ENCODE data around the gene CCDC97. TPM values are rescaled to one million over a fixed set of nuclear protein-coding genes. Genes with fewer than 3 reads are reported as not detected.

Gene CCDC97
- total RNA-seq, 1 donor from 2014 or later: 47.3 TPM

DNA sequence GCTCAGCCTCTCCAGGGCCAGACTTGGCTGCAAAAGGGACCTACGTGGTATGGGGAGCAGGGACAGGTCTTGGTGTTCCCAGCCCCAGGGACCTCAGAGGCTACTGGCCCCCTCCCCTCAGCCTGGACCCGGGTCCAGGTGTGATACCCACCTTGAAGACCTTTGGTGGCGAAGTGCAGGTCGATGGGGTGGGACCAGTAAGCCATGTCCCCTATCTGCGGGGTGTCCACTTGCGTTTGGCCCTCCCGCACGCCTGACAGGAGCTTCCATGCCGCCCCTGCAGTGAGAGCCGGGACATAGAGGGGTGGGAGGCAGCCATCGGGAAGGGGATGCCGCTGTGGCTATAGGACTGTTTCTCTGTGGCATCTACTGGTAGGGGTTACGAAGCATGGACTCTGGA lies 47.8 kb downstream of the CCDC97 start:
- Mint-ChIP-seq H3K36me3 (ENCODE audit: low read depth) (peaks cover 3% of the 10 kb centered on the region), H3K27me3 (ENCODE audit: low read depth) (peaks cover 19% of the 10 kb centered on the region), H3K4me1 (peaks cover 20% of the 10 kb centered on the region), H3K9me3 (no peaks in the 10 kb centered on the region), H3K27ac (ENCODE audit: unreplicated experiment) (no peak overlapping the region), H3K4me3 (peak overlapping the region; percentile 16)
- DNase-seq (ENCODE audit: low read depth, low spot score): no peak
- TF ChIP-seq, protein P1, sequence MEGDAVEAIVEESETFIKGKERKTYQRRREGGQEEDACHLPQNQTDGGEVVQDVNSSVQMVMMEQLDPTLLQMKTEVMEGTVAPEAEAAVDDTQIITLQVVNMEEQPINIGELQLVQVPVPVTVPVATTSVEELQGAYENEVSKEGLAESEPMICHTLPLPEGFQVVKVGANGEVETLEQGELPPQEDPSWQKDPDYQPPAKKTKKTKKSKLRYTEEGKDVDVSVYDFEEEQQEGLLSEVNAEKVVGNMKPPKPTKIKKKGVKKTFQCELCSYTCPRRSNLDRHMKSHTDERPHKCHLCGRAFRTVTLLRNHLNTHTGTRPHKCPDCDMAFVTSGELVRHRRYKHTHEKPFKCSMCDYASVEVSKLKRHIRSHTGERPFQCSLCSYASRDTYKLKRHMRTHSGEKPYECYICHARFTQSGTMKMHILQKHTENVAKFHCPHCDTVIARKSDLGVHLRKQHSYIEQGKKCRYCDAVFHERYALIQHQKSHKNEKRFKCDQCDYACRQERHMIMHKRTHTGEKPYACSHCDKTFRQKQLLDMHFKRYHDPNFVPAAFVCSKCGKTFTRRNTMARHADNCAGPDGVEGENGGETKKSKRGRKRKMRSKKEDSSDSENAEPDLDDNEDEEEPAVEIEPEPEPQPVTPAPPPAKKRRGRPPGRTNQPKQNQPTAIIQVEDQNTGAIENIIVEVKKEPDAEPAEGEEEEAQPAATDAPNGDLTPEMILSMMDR (conservative IDR thresholded peaks at IDR 0.05): no peak

- DNase-seq (ENCODE audit: low read depth, low spot score): no peak
- H3K9me3 Mint-ChIP-seq: no peaks in the 10 kb centered on the region
- H3K4me3 Mint-ChIP-seq: no peak overlapping the region
- no peak overlapping the region for H3K27ac Mint-ChIP-seq (ENCODE audit: unreplicated experiment)
- TF ChIP-seq, protein P1 (conservative IDR thresholded peaks at IDR 0.05): no peak
- peaks cover 6% of the 10 kb centered on the region for H3K36me3 Mint-ChIP-seq (ENCODE audit: low read depth)
- peaks cover 28% of the 10 kb centered on the region for H3K4me1 Mint-ChIP-seq
- H3K27me3 Mint-ChIP-seq (ENCODE audit: low read depth): peaks cover 6% of the 10 kb centered on the region
Measured at GRCh38 chr19:41359741-41360140, 49.8 kb downstream of the CCDC97 start.

- Mint-ChIP-seq H3K36me3 (ENCODE audit: low read depth) (peaks cover 6% of the 10 kb centered on the region), H3K4me1 (peaks cover 26% of the 10 kb centered on the region), H3K9me3 (no peaks in the 10 kb centered on the region), H3K4me3 (peak overlapping the region; percentile 99), H3K27me3 (ENCODE audit: low read depth) (no peaks in the 10 kb centered on the region), H3K27ac (ENCODE audit: unreplicated experiment) (no peak overlapping the region)
- DNase-seq (ENCODE audit: low read depth, low spot score): no peak
- TF ChIP-seq, protein P1 (conservative IDR thresholded peaks at IDR 0.05): no peak
Measured at GRCh38 chr19:41362143-41362847, 52.3 kb downstream of the CCDC97 start.

DNA sequence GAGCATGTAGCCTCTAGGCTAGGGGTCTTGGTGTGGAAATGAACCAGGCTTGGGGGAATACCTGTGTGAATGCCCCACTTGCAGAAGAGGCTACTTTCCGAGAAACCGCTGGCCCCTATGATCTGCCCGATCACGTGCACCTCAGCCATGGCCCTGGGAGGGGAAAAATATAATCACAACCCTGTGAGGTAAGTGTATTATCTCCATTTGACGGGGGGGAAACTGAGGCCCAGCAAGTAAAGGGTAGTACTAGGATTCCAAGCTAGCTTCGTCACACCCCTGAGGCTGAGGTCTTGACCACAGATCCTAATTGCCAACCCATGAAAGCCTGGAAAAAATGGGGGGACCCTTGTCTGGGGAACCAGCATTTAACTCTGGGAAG lies 53.4 kb downstream of the CCDC97 start:
- no peaks in the 10 kb centered on the region for H3K9me3 Mint-ChIP-seq
- no peak for DNase-seq (ENCODE audit: low read depth, low spot score)
- TF ChIP-seq, protein P1 (conservative IDR thresholded peaks at IDR 0.05): no peak
- no peaks in the 10 kb centered on the region for H3K27me3 Mint-ChIP-seq (ENCODE audit: low read depth)
- peak overlapping the region; percentile 99 for H3K4me3 Mint-ChIP-seq
- H3K4me1 Mint-ChIP-seq: peaks cover 26% of the 10 kb centered on the region
- H3K36me3 Mint-ChIP-seq (ENCODE audit: low read depth): peaks cover 6% of the 10 kb centered on the region
- peak overlapping the region; percentile 100 for H3K27ac Mint-ChIP-seq (ENCODE audit: unreplicated experiment)

DNA sequence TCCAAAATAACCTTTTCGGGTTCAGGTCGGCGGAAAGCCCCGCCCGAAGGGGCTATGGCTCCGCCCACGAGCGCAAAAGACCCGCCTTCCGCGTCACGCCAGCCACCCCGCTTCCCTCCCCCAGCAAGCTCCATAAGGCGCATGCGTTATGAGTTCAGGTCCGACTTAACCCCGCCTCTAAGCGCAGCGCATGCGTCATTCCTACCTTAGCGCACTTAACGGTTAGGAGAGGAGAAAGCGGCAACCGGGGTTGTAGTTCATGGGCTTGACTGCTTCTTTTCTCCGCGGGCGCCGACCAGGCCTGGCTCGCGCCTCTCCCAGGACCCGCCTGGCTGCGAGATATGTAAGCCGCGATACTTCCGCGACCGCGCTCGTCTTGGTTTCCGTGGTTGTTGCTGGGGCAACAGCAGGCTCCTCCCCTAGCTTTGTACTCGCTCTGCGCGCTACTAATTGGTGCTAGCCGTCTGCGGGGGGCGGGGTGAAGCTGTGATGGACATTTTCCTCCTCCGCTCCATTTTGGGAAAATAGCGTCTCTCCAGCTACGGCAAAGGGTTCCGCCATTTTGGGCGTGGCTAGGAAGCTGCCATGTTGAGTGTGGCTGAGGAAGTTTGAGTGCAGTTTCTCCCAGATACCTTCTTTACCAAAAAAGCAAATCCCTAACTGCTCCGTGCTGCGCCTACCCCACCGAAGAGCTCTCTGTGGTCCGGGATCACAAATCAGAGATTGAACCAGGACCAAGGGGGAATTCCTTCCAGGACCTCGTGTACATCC lies 54.0 kb downstream of the CCDC97 start, which contains the start of gene B9D2:
TSS of gene B9D2 (minus strand) at position 397 of the 771 bp plus-strand sequence. CDS start 630 bp downstream, outside the sequence.
- H3K27ac Mint-ChIP-seq (ENCODE audit: unreplicated experiment): peak within 1 kb of the TSS; percentile 100
- H3K4me1 Mint-ChIP-seq: peaks cover 26% of the 10 kb centered on the region
- TF ChIP-seq, protein P1 (conservative IDR thresholded peaks at IDR 0.05): no peak

More for the DNA sequence above, 54.0 kb downstream of the CCDC97 start, which contains the start of gene B9D2:
- peak within 1 kb of the TSS; percentile 99 for H3K4me3 Mint-ChIP-seq
- H3K27me3 Mint-ChIP-seq (ENCODE audit: low read depth): no peaks in the 10 kb centered on the region
- H3K36me3 Mint-ChIP-seq (ENCODE audit: low read depth): peaks cover 6% of the 10 kb centered on the region
- peak; percentile 92 for DNase-seq (ENCODE audit: low read depth, low spot score)
- no peaks in the 10 kb centered on the region for H3K9me3 Mint-ChIP-seq

All from neural crest cell (in vitro differentiated cells).